ENCODE data around the gene LRRC7.
"Not testable (repeated sequence)": the region's sequence is repeated elsewhere in the genome, so short reads cannot be mapped to it uniquely, and the experiment has no call there.

Gene LRRC7

GRCh38 chr1:69702085-69702484 lies 134.4 kb downstream of the LRRC7 start:
- DNase-seq: no peak

GRCh38 chr1:69706473-69706872 lies 138.8 kb downstream of the LRRC7 start:
- DNase-seq: no peak

DNA sequence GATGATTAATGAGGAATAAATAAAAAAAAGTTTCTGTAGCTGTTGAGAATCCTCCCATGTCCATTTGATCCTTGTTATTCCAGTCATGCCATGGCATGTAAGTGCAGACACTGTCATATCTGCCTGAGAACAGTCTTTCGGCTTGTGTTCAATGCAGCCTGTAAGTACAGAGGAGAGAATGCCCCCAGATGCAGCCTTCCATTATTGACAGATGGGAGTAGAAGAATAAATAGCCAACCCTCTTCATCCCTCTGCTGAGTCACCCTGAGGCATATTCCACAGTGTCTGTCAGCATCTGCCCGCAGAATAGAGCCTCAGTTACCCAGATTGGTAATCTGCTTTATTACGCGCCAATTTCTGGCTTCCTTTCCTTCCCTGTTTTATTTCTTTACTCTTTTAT lies 139.4 kb downstream of the LRRC7 start:
- DNase-seq: peak; percentile 4 to 43

GRCh38 chr1:69710484-69711189 lies 142.9 kb downstream of the LRRC7 start:
- no peak for DNase-seq

DNA sequence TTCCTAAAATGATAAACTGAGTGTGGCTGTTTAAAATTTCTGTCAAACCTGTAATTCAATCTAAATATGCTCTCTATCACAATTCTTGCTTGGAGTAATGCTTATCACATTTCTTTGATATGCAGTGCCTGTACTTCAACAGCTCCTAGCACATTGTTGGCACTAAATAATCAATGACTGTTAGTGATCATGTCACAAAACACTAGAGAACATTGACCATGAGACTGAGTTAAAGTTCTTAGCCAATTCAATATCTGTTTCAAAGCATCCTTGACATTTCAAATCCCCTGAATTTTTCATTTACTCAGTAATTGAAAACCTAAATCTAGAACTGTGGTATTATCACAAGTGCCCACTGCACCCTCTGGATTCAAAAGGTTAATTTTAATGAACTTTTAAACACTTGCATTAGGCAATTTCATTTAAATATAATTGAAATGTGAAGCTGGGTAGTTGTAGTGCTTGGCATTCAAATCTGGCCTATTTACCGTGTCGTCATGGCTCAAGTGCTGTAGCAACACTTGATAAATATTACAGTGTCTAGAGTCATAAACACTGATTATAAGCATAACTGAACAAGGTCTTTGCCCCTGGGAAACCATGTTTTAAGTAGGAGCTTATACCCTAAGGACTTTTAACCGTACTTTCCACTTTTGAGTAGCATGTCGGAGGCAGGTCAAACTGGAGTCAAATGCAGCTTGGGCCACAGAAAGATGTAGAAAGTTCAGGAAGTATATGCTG lies 143.6 kb downstream of the LRRC7 start:
- DNase-seq: no peak

GRCh38 chr1:69717834-69718233 lies 150.1 kb downstream of the LRRC7 start:
- DNase-seq: not testable (repeated sequence)

DNA sequence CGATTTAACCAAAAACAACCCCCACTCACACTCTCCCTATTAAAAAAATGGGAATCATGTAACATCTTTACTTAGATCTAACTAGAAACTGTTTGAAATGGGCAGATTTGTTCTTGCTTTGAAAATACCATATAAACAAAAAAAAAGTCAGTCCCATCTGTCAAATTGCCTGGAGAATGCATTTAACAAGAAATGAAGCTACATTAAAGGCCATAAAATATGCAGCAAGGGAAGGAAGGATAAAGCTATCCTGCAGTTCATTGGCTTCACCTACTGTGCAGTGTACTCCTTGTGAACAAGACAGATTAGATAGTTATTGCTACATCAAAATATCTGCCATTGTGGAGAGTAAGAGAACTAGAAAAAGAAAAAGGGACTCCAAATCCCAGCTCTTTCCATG lies 160.5 kb downstream of the LRRC7 start:
- DNase-seq: no peak

GRCh38 chr1:69733061-69733460 lies 165.3 kb downstream of the LRRC7 start:
- DNase-seq: peak in 1 of 2 donors; percentile 6

GRCh38 chr1:69737527-69738185 lies 169.9 kb downstream of the LRRC7 start:
- peak; percentile 6 to 55 for DNase-seq

DNA sequence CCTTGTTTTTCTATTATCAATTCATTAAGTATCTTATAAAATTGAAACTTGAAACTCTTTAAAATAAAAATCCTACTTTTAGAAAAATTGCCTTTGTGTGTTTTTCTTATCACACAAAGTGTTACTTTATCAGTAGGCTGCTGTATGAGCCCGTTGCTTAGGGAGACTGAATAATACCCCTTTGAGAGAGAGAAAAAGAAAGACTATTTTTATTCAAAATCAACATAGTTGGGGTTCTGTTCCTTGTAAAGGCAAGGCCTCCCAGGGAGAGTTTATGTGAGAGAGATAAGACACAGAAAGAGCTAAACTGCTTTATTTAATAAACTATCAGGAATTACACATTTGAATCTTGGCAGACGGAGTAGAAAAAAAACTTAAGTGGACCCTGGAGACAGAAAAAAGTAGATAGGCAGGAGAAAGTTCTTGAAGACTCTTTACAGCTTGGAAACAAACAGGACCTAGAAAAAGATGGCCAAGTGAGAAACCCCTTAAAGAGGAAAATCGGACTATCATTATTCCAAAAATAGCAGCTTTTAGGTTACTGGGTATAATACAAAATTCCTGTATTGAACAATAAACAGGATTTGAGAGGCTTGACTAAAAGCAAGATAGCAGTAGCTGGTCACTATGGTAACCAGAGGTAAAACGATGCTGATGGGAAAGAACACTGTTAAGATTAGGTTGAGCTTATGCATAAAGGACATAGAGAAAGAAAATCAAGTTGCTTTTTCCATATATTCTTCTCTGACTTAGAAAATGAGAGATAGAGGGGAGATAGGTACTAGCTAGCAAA lies 170.9 kb downstream of the LRRC7 start:
- DNase-seq: peak in 1 of 2 donors; percentile 12

DNA sequence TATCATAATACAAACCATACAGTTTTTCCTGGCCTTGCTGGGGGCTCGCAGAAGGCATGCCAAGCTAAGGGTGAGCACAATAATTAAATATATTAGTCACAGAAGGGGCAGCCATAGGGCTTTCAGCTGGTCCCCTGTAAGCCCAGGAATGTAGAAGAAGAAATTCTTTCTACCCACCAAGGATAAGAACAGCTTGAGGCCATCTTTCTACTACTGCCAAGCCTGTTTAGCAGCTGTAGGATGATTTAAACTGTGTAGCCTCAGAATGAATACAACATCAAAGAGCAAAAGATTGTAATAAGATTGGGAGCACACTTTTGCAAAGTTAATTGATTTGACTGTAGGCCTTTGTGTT lies 171.5 kb downstream of the LRRC7 start:
- DNase-seq: peak in 1 of 2 donors; percentile 3

DNA sequence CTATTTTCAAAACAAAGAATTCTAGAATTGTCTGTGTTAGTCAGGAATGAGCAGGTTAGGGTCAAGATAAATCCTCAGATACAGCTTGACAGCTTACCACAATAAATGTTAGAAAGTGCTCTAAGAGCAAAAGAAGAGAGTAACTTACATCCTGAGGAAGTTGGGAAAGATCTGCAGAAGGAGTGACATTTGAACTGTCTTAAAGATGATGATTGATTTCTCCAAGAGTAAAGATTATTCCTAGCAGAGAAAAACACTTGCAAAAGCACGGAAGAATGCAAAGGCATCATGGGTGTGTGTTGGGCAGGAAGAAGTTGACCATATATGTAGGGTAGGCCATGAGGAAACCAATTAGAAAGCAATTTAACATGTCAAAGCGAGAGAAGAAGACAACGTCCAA lies 175.4 kb downstream of the LRRC7 start:
- no peak for DNase-seq

GRCh38 chr1:69744381-69744780 lies 176.7 kb downstream of the LRRC7 start:
- no peak for DNase-seq

- DNase-seq: no peak
Measured at GRCh38 chr1:69747207-69747606, 179.5 kb downstream of the LRRC7 start.

DNA sequence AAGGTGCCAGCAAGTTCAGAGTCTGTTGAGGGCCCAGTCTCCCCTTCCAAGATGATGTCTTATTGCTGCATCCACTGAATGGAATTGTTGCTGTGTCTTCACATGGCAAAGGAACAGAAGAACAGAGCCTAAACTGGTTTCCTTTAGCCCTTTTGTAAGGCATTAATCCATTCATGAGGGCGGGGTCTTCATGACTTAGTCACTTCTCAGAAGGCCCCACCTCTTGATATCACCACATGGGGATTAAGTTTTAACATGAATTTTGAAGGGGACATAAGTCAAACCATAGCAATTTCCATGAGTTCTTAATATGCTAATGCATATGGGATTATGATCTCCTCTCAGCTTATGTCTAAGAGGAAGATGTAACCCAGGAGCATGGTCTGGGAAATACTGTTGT lies 182.9 kb downstream of the LRRC7 start:
- DNase-seq: no peak

GRCh38 chr1:69752831-69753230 lies 185.1 kb downstream of the LRRC7 start:
- DNase-seq: no peak

GRCh38 chr1:69754521-69754920 lies 186.8 kb downstream of the LRRC7 start:
- no peak for DNase-seq

- DNase-seq: no peak
Measured at GRCh38 chr1:69755647-69756046, 187.9 kb downstream of the LRRC7 start.

- no peak for DNase-seq
Measured at GRCh38 chr1:69765951-69766350, 198.2 kb downstream of the LRRC7 start.

- DNase-seq: no peak
Measured at GRCh38 chr1:69766431-69767180, 198.9 kb downstream of the LRRC7 start.

DNA sequence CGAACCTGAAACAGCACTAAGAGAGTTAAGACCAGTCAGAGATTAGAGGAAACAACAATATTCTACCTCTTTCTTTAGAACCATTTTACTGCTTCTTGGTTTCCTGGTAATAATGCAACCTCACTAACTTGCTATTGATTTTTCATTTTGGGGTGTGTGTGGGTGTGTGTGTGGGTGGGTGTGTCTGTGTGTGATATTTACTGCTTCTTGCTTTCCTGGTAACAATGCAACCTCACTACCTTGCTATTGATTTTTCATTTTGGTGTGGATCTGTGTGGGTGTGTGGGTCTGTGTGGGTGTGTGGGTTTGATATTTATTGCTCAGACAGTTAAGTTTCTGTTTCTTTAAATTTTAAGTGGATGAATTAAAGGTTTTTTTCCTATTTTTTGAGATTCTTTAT lies 208.8 kb downstream of the LRRC7 start:
- no peak for DNase-seq

DNA sequence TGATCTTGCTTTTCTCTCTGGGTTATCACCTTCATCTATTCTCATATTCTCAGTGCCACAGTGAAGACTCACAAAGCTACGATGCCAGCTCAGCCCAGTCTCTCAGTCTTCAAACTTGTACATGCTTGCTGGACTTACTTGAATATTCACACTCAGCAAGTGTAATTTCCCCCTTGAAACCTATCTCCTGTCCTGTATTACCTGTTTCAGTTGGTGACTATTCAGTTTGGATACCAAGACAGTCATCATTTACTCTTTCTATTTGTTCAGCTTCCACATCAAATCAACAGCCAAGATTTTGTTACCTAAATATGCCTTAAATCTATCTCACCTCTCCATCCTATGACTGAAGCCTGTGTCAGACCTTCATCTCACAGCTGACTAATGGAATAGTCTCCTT lies 209.7 kb downstream of the LRRC7 start:
- DNase-seq: no peak
